Upper lobe of left lung (tissue), 4 donors: ENCODE data around the gene GGT5.

Experiments used
- CTCF ChIP-seq, 6 experiments: fragments of 450-650 bp in 4 of 6; fragments of 200-600 bp in 2 of 6; sonication (generic) in 2 of 6; IDR thresholded peaks; one replicate each; pipeline ENCODE4 v1.5.1; 2016 to 2019; ENCODE audit warnings: antibody characterized with exemption in 6 of 6
- POLR2A ChIP-seq, 4 donors: fragments of 450-650 bp; IDR thresholded peaks; one replicate each; pipeline ENCODE4 v1.5.1; 2016 to 2017; ENCODE audit warnings: antibody characterized with exemption in 4 of 4, mild to moderate bottlenecking in 2 of 4

GRCh38 chr22:24289114-24289513 is 44.2 kb upstream of the GGT5 start:
- TF ChIP-seq CTCF (IDR thresholded peaks at IDR 0.05) = no peak
- no peak for TF ChIP-seq POLR2A (IDR thresholded peaks at IDR 0.05)
